Stimulated activated CD4-positive, alpha-beta T cell treated with anti-CD3 and anti-CD28 coated beads, TNF-alpha, amount 100 ng/mL, for 24 hours (primary cell): ENCODE results near the gene PDGFRB.

Source experiments
- DNase-seq, 3 experiments: peaks; one replicate each; pipeline ENCODE4 v3.0.0-alpha.2; 2020; ENCODE audit warnings: low read depth in 3 of 3

Gene PDGFRB

DNA sequence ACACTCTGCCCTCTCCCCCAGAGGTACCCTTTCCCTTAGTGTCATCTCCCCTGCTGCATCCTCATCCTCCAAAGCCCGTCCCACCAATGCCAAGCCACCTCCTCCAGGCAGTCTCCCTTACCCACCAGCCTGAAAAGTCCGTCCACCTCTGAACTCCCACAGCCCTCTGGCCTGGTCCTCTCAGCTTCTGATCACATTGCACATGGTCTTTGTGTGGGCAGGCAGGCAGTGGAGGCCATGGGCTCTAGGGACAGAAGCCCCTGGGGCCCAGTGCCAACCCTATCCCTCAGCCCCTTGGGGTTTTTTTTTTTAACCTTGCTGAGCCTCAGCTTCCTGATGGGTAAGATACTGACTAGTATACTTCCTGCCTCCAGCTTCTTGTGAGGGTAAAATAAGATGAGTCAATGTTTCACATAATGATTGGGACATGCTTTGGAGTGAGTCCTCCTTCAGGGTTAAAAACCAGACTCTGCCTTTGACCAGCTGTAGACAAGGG lies 88.7 kb downstream of the PDGFRB start:
- DNase-seq = no peak

DNA sequence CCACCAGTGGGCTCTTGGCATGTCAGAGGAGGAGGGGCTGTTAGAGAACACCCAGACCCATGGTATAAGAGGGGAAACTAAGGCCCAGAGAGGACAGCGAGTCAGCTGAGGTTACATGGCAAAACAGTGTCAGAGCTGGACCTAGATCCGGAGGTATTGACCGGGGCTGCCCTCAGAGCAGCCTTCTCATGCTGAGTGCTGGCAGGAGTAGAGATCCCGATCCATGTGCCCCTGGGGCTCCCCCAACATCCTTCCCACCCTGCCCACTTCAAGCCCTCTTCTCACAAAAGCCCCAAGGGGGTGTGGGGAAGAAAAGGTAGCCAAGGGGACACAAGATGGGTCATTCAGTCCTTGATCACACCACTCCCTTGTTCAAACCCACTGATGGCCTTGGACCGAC lies 89.2 kb downstream of the PDGFRB start:
- no peak for DNase-seq

DNA sequence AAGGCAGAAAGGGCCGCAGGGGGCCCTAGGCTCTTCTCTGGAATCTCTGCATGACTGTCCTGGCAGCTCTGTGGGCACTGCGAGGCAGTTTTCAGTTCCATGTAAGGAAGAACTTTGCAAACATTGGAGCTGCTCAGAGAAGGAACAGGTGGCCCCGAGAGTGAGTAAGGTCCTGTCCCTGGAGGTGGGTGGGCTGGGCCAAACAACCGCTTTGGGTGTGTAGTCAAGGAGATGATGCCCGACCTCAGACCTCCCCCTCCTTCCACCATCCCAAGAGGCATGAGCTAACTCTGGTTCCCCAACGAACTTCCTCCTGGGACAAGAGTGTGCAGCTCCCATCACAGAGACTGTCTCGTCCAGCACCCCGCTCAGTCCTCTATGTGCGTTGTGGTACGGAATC lies 89.8 kb downstream of the PDGFRB start:
- no peak for DNase-seq

DNA sequence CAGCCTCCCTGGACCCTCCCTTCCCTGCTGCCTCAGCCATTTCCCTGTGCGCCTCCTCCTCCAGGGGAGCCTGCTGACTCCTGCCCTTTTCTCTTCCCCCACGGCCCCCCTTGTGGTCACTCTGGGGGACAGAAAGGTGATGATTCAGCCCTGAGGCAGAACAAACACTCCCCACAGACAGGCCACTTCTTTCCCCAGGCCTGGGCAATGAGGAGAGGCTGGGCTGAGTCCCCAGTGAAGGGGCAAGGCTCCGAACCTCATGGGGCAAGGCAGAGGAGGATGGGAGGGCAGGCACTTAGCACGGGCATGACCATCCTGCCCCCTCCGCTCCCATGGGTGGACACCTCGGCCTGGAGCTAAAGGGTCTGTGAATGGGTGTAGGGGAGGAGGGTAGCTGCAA lies 90.3 kb downstream of the PDGFRB start:
- DNase-seq = no peak

DNA sequence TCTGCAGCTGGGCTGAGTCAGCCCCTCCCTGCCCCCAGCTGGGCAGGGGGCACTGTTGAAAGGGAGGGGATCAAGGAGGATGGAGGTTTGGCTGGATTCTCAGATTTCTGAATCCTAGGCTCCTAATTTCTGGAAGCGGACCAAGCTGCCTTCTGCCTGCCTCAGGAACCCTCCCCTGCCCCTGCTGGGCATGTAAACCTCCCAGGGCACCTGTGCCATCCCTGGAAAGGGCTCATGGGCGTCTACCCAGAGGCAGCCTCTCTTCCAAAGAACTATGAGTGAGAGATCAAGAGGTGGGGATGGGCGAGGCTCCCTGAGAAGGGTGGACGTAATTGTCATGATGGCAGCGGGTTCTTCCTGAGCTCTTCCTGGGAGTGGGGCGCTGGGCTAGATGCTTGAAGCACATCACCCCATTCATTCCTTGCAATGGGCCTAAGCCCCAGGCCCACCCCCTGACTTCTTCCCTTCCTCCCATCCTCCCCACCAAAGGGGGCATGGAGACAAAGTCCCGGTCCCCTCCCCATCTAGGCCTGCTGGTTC lies 90.9 kb downstream of the PDGFRB start:
- no peak for DNase-seq
